Limb (tissue), 2 donors: ENCODE results near the gene AP2B1.

Experiments
- DNase-seq, 2 donors: peaks; one replicate each; pipeline ENCODE4 v3.0.0-alpha.2; 2016; ENCODE audit errors: extremely low spot score in 2 of 2

The AP2B1 gene

DNA sequence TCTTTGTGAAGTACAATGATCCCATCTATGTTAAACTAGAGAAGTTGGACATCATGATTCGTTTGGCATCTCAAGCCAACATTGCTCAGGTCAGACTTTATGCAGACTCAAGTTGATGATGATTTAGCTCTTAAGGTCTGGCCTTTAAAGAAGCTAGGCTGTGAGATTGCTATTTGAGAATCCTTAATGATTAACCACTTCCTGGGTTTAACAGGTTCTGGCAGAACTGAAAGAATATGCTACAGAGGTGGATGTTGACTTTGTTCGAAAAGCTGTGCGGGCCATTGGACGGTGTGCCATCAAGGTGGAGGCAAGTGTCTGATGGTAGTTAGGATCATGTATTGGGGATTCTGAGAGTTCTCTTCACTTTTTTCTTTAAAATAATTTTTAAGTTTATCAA, 40.3 kb downstream of the AP2B1 start:
- DNase-seq = no peak

DNA sequence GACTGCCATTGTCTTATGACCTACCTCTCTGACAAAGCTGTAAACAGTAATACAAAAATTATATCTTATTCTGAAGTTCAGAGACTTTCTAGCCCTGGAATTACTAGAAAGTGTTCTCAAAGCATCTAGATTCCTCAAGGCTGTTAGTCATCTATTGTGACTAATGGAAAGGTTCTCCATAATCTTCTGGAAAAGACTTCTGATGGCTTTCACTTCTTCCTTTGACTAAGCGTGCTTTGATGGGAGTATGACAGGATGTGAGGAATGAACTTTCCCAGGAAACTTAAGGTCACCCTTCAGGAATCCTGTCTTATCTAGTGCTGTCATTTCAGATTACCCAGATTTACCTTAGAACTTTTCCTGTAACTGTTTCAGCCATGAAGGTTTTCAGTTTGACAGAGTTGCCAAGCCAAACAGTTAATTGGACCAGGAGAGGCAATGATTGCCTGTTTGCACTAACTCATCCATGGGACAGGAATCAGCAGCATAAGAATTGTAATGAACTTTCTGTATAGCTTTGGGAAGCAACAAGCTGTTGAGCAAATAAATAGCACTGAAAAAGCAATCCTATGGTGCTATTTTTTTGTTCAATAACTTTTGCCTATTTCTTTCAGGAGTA, 43.5 kb downstream of the AP2B1 start:
- DNase-seq = no peak

DNA sequence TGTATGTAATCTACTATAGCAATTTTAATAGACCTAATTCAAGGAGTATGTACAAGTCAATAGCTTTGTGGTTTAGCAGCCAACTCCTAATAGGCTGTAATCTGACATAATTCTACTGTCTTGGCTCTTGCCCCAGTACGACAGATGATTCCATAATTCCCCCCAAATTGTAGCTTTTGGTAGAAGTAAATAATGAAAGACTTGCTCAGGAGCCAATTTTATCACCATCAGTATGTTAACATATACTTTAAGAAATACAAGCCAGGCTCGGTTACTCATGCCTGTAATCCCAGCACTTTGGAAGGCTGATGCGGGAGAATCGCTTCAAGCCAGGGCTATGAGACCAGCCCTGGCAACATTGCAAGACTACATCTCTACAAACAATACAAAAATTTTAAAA, 53.9 kb downstream of the AP2B1 start:
- DNase-seq = no peak

DNA sequence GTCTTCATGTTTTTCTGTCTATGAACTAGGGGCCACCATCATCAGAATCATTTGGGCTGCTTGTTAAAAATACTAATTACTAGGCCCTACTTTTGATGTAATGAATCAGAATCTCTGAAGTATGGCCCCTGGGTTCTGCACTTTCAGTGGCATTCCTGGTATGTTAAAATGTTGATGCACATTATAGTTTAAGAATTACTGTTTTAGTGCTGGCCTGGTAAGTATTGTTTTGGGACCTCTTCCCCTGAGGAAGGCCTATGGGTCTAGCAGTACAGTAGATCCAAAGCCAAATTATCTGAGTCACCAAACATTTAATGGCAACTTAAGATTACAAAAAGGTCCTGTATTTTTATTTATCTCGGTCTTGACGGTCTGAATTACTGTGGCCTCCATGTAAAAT, 58.8 kb downstream of the AP2B1 start:
- no peak for DNase-seq

DNA sequence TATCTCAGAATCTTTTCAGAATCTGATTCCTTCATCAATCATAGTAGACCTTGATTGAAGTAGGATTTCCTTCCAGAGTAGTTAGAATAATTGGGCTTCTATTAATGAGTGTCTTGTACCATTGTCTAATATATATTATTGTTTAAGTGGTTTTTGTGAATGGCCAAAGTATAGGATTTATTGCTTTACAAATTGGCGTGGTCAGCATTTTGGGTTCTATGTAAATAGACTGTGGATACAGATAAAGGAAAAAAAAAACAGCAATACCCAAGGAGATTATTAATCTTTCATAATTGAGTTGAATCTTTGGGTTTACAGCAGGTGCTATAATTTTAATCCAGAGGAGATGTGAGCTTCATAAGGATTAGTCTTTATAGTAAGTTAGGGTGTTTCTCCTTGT, 64.3 kb downstream of the AP2B1 start:
- DNase-seq = no peak

DNA sequence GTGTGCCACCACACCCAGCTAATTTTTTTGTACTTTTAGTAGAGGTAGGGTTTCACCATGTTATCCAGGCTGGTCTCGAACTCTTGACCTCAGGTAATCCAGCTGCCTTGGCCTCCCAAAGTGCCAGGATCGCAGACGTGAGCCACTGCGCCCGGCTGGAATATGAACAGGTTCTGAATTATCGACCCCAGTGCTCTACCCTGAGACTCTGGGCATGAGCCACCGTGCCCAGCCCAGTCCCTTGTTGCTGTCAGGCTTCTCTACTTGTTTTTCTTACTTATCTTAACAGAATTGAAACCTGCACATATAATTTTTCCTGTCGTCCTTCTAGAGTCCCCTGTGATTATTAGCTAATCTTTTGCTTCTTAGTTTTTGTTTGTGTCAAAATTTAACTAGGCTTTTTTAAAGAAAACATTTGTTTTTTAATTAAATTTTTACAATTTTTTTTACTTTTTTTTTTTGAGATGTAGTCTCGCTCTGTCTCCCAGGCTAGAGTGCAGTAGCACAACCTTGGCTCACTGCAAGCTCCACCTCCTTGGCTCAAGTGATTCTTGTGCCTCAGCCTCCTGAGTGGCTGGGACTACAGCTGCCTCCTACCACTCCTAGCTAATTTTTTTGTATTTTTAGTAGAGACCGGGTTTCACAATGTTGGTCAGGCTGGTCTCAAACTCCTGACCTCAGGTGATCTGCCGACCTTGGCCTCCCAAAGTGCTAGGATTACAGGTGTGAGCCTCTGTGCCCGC, 66.7 kb downstream of the AP2B1 start:
- no peak for DNase-seq

DNA sequence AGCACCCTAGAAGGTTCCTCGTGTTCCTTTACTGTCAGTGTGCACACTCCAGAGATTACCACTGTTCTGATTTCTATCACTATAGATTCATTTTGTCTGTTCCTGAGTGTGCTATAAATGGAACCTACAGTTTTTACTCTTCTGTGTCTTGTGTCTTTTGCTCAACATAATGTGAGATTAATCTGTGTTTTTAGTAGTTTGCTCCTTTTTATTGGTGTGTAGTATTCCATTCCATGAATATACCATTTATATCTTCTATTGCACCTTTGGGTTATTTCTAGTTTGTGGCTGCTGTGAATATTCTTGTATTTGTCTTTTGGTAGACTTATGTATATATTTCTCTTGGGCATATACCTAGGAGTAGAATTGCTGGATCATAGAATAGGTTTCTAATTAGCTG, 68.2 kb downstream of the AP2B1 start:
- no peak for DNase-seq

DNA sequence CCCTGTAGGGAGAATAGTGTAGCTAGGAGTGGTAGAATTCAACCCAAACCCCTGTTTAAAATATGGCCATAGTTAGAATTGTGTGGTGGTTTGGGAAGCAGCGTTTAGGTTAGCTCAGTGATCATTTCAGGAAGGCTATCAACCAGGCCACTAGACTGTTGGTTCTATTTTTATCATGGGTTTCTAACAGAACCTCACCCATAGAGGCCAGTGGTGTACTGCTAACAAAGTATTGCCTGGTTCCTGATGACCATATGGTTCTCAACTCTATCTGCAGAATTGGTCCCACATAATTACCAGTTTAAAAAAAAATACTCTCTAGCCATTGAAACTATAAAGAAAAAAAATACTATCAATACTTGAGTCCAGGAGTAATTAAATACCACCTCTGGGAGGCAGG, 73.8 kb downstream of the AP2B1 start:
- DNase-seq = no peak

DNA sequence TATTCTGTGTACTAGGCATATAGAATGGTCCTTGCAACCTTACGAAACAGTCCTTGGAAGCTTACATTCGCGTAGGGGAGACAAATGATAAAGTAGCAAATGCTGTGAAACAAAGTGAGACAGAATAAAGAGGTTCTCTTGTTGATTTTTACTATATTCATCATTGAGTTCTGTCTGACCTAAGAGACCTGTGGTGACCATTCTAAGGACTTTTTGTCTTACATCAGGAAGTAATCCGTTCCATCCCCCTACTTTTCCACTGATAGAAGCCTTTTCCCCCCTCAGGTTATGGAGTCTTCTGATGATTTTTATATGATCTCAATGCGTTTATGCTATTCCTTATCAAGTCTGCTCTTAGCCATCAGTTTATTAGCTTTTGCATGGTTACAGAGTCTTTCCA, 77.6 kb downstream of the AP2B1 start:
- DNase-seq = no peak

DNA sequence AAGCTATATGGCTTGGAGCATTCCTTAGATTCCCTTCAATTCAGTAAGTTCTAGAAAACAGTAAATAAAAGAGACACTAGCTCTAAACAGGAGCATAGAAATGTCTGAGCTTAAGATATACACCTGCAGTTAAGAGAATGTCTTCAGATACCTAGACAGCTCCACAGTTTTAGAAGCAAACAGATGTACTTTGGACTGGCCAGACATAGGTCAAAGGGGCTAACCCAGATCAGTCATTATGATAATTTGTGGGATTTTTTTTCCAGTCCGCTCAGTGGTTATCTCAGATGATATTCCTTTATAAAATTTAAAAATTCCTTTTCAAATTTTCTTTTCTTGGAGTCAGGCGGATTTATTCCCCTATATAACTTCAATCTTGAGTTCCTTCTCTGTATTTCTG, 78.5 kb downstream of the AP2B1 start:
- no peak for DNase-seq

DNA sequence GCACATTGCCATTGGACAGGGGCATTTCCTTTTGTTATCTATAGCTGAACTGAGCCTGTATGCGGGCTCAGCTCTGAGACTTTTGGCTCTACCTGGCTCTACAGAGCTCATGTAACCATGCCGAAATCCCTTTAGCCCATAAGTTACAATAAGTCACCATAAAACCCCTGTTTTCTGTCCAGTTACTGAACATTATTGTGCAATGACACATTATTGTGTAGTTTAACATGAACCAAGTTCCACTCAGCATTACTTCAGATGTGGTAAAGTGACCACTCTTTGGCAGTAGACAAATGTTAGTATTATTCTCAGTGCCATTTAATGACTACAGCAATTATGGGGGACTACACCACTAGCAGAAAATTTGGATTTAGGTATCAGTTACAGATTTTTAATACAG, 78.9 kb downstream of the AP2B1 start:
- no peak for DNase-seq

DNA sequence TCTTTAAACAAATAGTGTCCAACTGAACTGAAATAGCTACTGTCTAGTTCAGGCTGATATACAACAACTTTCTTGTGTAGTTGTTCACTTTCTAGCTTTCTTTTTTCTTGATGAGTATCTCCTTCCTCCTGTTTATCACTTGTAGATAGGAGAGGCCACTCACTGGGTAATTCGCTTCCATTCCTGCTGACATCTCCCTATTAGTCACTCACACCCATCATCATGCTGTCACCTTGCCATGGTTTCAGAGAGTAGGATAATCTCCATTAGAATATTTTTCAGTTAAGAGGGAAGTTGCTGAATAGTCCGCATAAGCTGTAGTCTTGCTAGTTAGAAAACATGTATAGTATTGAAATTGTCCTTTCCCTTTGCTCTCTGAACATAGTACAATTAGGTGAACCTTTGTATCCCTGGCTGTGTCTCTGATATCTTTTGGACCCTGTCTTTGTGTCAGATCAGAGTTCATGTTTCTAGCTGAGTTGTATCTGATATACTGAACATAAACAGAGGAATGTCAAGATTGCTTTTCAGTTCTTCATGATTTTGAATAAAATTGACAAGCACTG, 79.9 kb downstream of the AP2B1 start:
- DNase-seq = no peak

DNA sequence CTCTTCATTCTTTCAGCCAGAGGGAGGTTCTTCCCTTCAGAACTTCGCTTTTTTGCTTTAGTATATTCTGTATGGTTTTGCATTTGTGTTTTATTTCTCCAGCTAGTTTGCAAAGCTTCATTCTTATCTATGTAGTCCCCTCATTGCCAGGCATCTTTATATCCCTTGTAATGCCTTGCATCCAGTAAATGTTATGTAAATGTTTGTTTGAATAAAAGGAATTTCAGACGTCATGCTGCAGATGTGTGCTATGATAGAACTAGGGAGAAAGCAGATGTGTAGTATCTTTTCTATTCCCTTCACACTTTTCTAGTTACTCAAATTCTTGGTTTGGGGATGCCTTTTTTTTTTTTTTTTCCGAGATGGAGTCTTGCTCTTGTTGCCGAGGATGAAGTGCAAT, 81.7 kb downstream of the AP2B1 start:
- no peak for DNase-seq

DNA sequence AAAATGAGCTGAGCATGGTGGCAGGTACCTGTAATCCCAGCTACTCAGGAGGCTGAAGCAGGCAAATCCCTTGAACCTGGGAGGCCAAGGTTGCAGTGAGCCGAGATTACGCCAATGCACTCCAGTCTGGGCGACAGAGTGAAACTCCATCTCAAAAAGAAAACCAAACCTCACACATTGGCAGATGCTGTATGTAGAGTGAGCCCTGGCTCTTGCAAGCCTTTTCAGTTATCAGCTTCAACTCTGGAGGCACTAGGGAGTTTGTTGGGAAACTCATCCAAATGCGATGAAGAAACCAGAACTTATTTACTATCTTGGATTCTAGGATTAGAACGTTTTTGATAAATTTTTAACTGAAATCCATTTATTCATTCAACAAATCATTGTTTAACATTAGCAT, 87.4 kb downstream of the AP2B1 start:
- DNase-seq = no peak

DNA sequence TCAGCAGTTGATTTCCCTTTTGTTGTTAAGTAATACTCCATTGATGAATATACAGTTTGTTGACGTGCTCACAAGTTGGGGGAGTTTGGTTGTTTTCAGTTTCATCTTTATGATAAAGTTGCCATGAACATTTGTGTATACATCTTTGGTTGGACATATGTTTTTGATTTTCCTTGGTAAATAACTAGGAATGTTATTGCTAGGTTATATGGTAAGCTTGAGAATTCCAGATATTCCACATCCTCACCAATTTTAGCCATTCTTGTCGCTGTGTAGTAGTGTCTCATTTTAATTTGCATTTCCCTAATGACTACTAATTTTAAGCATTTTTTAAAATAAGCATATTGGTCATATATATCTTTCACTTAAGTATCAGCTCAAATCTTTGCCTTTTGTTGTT, 89.3 kb downstream of the AP2B1 start:
- DNase-seq = no peak

DNA sequence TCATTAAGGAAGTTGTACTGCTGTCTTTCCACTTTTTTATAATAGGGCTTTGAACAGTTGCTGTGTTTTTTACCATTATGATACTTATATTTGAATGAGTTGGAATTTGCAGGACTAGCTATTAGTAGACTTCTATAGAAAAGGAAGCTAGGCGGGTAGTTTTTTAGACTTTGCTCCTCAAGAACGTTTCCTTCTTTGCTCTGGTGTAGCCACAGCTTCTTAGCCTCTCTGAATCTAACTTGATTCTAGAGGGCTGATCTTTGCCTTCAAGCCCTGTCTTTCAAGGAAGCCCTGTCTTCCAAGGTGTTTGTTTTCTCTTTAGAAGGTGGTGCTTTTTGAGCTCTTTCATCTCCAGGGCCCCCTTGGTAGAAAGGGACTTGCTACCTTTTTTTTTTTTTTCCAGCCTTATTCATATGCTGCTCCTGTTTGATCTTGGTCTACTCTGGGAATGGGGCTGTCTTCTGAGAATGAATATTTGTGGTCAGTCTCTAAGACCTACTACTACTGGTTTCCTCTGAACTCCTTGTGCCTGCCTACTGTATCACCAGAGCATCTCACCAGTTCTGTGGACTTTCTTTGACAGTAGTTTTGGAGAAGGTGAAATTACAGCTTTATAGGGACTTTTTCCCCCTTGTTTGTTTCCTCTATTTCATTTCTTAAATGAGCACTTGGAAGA, 92.0 kb downstream of the AP2B1 start:
- no peak for DNase-seq

DNA sequence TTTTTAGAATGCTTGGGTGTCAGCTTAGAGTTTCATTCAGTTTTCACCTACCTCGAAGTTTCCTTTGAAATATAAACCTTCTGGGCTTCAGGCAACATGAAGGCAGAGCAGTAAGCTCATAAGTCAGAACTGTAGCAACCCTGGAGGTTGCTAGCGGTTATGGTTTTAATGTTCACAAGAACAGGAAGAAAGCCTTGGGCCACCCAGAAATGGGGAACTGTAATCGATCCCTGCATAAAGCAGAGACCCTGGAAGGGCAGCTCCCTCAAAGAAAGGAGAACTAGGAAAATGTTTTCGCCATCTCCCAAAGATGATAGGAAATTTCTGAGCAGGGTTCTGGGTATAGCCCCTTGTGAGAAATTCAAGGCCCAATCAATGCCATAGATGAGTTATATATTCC, 96.5 kb downstream of the AP2B1 start:
- no peak for DNase-seq

DNA sequence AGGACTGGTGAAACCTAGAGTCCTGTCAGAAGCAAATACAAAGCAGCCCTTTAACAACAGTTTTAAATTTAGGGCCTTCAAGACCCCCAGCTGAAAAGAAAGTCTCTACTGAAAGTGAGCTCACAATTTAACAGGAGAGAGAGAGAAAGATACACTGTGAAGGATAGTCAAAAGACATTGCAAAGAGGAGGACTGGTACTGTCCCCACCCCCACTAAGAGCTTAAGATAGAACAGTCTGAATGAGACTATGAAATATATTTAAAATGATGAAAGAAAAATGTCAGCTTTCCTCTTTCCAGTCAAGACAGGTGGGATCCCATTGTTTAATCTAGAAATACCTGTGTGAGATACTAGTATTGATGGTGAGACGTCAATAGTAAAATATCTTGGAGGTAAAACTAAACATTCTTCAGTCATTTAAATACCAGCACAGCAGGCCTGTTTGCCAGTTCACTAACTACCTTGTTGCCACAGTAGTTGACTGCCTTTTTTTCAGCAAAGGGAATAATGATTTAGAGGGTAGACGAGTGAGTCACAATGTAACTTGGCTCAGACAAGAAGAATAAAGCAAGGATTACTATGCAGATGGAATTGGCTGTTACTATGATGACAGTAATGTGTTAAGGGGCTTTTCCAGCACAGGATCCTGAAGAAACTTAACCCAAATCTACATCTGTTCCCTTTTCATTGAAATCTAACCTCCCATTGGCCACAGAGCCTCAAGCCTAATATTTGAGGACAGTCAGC, 97.1 kb downstream of the AP2B1 start:
- DNase-seq = no peak

DNA sequence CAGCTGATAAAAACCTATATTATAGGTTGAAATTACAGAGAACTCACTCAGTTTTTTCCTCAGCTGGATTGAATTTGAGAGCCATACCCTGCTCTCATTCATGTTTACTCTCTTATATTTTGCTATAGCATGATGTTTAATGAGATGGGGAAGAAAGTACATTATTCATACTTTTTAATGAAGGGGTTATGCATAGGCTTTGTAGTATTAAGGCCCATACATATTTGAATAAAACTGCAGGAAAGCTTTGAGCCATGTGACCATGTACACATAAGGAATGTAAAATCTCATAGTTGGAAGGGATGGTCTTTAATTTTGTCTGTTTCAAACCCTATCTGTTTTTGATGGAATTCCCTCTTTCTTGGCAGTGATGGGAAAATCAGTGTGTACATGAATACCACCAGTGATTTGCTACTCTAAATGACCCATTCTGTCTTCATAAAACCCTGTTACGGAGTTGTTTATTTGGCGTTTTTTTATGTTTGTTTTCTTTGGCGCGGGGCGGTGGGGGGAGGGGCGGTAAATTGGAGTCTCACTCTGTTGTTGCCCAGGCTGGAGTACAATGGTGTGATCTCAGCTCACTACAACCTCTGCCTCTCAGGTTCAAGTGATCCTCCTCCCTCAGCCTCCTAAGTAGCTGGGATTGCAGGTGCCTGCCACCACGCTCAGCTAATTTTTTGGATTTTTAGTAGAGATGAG, 105.5 kb downstream of the AP2B1 start:
- no peak for DNase-seq

DNA sequence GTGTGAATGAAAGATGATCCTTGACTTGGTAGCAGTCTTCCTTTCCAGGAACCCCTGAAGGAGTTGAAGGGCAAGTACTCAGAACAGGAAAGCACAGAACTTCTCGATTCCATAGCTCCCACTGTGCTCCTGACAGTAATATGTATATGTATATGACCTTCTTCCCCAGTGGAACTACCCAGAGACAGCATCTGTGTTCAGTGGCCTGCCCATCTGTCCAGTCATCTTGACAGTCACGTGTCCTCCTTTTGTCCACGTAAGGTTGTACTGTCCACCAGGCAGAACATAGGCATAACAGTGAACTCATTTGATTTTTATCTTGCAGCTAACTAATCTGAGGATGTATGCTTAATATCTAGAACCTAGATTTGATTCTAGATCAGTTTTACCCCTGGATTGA, 106.5 kb downstream of the AP2B1 start:
- DNase-seq = no peak

DNA sequence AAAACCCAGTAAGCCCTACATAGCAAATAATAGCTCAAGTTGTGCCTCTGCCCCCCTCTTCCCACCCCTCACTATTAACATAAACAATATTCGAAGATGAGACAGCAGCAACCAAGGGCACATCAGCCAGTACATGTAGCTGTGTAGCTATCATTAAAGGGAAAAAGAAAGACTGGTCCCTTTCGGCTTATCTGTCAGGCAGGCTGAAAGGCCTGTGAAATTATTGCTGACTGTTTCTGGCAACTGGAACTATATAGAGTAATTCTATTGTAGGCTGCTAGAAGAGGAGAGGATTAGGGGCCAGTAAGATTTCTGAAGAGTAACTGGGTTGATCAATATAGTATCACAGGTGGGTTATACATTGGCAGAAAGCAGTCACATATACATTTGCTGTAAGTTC, 107.8 kb downstream of the AP2B1 start:
- DNase-seq = no peak
